K562 (cell line): ENCODE results near the gene REEP2. TPM values are rescaled to one million over a fixed set of nuclear protein-coding genes. Genes with fewer than 3 reads are reported as not detected.
A peak's percentile ranks its signal among the peaks of the same experiment; 100 is the strongest.

ENCODE experiments used
- BHLHE40 ChIP-seq: IDR thresholded peaks from 2 replicates; pipeline ENCODE4 v1.6.1; 2011; ENCODE audit warnings: low read length, improper control_type of control experiment
- E2F3 ChIP-seq: fragments of 250-450 bp; sonication (Bioruptor Pico); IDR thresholded peaks from 2 replicates; pipeline ENCODE4 v1.4.0; 2020; ENCODE audit warnings: mild to moderate bottlenecking
- ILF3 ChIP-seq: fragments of 450-650 bp; IDR thresholded peaks from 2 replicates; pipeline ENCODE4 v1.6.1; 2018; ENCODE audit warnings: antibody characterized with exemption, mild to moderate bottlenecking, moderate library complexity, borderline replicate concordance
- KLF1 ChIP-seq: fragments of 450-650 bp; IDR thresholded peaks from 2 replicates; pipeline ENCODE4 v1.6.1; 2016; ENCODE audit warnings: missing genetic modification characterization, missing compliant biosample characterization
- L3MBTL2 ChIP-seq: fragments of 450-650 bp; IDR thresholded peaks from 2 replicates; pipeline ENCODE4 v1.6.1; 2016; ENCODE audit warnings: mild to moderate bottlenecking, moderate library complexity
- NRF1 ChIP-seq, 2 experiments: fragments of 450-650 bp; IDR thresholded peaks in 1 of 2; conservative IDR thresholded peaks in 1 of 2; 2 replicates each; pipeline ENCODE4 v1.6.1; 2014; ENCODE audit warnings: mild to moderate bottlenecking in 2 of 2
- TAF9B ChIP-seq: fragments of 450-650 bp; IDR thresholded peaks from 2 replicates; pipeline ENCODE4 v1.6.1; 2018; ENCODE audit warnings: mild to moderate bottlenecking; ENCODE audit not compliant: partially characterized antibody
- ZFP36 ChIP-seq: fragments of 150-350 bp; IDR thresholded peaks from 2 replicates; pipeline ENCODE4 v1.6.1; 2018; ENCODE audit warnings: low read length, low read depth; ENCODE audit not compliant: partially characterized antibody
- ZNF12 ChIP-seq: sonication (generic); formaldehyde crosslinking; IDR thresholded peaks from 2 replicates; pipeline ENCODE4 v1.4.0; 2020; ENCODE audit warnings: mild to moderate bottlenecking, missing genetic modification reagents
- polyA plus RNA-seq, 8 experiments: library from polyadenylated mRNA; depleted of rRNA in 4 of 8; stranded (reverse) in 5 of 8; unstranded in 3 of 8; fragments of >200 nt; fragmentation: Nextera tagmentation in 2 of 8; fragmentation: Illumina TruSeq in 1 of 8; extraction: Ambion mirVana in 2 of 8; extraction: Trizol in 1 of 8; gene quantifications; 2 replicates each; pipeline versions ENCODE4 v1.2.1 to v1.2.3, GENCODE V29; 2011 to 2014; ENCODE audit warnings: inconsistent platforms in 1 of 8, missing spikeins in 1 of 8
- total RNA-seq, 7 experiments: library from RNA; depleted of rRNA in 6 of 7; stranded (reverse); fragments of >200 nt in 6 of 7; fragmentation: Illumina TruSeq in 2 of 7; extraction: Trizol in 2 of 7; gene quantifications; 2 replicates each; pipeline versions ENCODE4 v1.2.1 to v1.2.3, GENCODE V29; 2011 to 2021; ENCODE audit warnings: low replicate concordance in 1 of 7
- TF ChIP-seq, protein P1 (sequence below): fragments of 200-600 bp; sonication (generic); IDR thresholded peaks from one replicate; pipeline ENCODE4 v1.6.1; 2012; ENCODE audit warnings: mild to moderate bottlenecking, low read depth, low read length, inconsistent platforms
- TF ChIP-seq, protein P2 (sequence below): fragments of 200-800 bp; sonication (Bioruptor generic); IDR thresholded peaks from 2 replicates; pipeline ENCODE4 v1.6.1; 2016; ENCODE audit warnings: missing genetic modification characterization, missing compliant biosample characterization

Gene REEP2
- total and polyA plus RNA-seq, 9 of the 15 experiments (the other 6 are each of a cell fraction or from before 2014, with no cell fraction given) = 0.03 to 1.1 (median 0.12) TPM; not detected in 1

DNA sequence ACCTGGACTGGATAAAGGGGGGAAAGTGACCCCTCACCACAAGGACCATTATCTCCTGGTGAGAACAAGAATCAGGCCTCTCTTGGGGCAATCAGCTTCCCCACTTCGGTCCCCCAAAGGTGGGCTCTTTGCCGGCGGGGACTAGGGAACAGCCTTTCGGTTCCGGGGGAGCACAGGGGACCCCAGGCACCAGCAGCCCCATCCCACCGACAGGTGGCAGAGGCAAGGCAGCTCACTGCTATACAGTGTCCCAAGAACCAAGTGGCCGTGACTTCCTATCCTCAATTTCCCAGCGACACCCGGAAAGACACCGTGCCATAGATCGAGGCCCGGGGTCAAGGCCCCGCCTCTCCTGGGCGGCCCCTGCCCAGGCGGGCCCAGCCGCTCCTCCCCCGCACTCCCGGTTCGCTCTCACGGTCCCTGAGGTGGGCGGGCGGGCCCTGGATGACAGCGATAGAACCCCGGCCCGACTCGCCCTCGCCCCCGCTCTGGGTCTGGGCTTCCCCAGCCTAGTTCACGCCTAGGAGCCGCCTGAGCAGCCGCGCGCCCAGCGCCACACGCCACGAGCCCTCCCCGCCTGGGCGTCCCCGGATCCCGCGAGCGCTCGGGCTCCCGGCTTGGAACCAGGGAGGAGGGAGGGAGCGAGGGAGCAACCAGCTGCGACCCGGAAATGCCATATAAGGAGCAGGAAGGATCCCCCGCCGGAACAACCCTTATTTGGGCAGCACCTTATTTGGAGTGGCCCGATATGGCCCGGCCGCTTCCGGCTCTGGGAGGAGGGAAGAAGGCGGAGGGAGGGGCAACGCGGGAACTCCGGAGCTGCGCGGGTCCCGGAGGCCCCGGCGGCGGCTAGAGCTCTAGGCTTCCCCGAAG, 25.8 kb downstream of the REEP2 start (continued):
- TF ChIP-seq ZFP36 = peak; percentile 98
- peak; percentile 71; the same call in 1 of the 2 replicates for TF ChIP-seq BHLHE40
- TF ChIP-seq ZNF12 (CRISPR knock-in tag) = no peak
- TF ChIP-seq TAF9B = peak; percentile 65
- TF ChIP-seq NRF1 (conservative IDR thresholded peaks at IDR 0.05 in 1 of 2, IDR thresholded peaks at IDR 0.05 in 1 of 2) = peak; percentile 84 to 86
- TF ChIP-seq, protein P1, sequence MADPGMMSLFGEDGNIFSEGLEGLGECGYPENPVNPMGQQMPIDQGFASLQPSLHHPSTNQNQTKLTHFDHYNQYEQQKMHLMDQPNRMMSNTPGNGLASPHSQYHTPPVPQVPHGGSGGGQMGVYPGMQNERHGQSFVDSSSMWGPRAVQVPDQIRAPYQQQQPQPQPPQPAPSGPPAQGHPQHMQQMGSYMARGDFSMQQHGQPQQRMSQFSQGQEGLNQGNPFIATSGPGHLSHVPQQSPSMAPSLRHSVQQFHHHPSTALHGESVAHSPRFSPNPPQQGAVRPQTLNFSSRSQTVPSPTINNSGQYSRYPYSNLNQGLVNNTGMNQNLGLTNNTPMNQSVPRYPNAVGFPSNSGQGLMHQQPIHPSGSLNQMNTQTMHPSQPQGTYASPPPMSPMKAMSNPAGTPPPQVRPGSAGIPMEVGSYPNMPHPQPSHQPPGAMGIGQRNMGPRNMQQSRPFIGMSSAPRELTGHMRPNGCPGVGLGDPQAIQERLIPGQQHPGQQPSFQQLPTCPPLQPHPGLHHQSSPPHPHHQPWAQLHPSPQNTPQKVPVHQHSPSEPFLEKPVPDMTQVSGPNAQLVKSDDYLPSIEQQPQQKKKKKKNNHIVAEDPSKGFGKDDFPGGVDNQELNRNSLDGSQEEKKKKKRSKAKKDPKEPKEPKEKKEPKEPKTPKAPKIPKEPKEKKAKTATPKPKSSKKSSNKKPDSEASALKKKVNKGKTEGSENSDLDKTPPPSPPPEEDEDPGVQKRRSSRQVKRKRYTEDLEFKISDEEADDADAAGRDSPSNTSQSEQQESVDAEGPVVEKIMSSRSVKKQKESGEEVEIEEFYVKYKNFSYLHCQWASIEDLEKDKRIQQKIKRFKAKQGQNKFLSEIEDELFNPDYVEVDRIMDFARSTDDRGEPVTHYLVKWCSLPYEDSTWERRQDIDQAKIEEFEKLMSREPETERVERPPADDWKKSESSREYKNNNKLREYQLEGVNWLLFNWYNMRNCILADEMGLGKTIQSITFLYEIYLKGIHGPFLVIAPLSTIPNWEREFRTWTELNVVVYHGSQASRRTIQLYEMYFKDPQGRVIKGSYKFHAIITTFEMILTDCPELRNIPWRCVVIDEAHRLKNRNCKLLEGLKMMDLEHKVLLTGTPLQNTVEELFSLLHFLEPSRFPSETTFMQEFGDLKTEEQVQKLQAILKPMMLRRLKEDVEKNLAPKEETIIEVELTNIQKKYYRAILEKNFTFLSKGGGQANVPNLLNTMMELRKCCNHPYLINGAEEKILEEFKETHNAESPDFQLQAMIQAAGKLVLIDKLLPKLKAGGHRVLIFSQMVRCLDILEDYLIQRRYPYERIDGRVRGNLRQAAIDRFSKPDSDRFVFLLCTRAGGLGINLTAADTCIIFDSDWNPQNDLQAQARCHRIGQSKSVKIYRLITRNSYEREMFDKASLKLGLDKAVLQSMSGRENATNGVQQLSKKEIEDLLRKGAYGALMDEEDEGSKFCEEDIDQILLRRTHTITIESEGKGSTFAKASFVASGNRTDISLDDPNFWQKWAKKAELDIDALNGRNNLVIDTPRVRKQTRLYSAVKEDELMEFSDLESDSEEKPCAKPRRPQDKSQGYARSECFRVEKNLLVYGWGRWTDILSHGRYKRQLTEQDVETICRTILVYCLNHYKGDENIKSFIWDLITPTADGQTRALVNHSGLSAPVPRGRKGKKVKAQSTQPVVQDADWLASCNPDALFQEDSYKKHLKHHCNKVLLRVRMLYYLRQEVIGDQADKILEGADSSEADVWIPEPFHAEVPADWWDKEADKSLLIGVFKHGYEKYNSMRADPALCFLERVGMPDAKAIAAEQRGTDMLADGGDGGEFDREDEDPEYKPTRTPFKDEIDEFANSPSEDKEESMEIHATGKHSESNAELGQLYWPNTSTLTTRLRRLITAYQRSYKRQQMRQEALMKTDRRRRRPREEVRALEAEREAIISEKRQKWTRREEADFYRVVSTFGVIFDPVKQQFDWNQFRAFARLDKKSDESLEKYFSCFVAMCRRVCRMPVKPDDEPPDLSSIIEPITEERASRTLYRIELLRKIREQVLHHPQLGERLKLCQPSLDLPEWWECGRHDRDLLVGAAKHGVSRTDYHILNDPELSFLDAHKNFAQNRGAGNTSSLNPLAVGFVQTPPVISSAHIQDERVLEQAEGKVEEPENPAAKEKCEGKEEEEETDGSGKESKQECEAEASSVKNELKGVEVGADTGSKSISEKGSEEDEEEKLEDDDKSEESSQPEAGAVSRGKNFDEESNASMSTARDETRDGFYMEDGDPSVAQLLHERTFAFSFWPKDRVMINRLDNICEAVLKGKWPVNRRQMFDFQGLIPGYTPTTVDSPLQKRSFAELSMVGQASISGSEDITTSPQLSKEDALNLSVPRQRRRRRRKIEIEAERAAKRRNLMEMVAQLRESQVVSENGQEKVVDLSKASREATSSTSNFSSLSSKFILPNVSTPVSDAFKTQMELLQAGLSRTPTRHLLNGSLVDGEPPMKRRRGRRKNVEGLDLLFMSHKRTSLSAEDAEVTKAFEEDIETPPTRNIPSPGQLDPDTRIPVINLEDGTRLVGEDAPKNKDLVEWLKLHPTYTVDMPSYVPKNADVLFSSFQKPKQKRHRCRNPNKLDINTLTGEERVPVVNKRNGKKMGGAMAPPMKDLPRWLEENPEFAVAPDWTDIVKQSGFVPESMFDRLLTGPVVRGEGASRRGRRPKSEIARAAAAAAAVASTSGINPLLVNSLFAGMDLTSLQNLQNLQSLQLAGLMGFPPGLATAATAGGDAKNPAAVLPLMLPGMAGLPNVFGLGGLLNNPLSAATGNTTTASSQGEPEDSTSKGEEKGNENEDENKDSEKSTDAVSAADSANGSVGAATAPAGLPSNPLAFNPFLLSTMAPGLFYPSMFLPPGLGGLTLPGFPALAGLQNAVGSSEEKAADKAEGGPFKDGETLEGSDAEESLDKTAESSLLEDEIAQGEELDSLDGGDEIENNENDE = no peak
- TF ChIP-seq, protein P2, sequence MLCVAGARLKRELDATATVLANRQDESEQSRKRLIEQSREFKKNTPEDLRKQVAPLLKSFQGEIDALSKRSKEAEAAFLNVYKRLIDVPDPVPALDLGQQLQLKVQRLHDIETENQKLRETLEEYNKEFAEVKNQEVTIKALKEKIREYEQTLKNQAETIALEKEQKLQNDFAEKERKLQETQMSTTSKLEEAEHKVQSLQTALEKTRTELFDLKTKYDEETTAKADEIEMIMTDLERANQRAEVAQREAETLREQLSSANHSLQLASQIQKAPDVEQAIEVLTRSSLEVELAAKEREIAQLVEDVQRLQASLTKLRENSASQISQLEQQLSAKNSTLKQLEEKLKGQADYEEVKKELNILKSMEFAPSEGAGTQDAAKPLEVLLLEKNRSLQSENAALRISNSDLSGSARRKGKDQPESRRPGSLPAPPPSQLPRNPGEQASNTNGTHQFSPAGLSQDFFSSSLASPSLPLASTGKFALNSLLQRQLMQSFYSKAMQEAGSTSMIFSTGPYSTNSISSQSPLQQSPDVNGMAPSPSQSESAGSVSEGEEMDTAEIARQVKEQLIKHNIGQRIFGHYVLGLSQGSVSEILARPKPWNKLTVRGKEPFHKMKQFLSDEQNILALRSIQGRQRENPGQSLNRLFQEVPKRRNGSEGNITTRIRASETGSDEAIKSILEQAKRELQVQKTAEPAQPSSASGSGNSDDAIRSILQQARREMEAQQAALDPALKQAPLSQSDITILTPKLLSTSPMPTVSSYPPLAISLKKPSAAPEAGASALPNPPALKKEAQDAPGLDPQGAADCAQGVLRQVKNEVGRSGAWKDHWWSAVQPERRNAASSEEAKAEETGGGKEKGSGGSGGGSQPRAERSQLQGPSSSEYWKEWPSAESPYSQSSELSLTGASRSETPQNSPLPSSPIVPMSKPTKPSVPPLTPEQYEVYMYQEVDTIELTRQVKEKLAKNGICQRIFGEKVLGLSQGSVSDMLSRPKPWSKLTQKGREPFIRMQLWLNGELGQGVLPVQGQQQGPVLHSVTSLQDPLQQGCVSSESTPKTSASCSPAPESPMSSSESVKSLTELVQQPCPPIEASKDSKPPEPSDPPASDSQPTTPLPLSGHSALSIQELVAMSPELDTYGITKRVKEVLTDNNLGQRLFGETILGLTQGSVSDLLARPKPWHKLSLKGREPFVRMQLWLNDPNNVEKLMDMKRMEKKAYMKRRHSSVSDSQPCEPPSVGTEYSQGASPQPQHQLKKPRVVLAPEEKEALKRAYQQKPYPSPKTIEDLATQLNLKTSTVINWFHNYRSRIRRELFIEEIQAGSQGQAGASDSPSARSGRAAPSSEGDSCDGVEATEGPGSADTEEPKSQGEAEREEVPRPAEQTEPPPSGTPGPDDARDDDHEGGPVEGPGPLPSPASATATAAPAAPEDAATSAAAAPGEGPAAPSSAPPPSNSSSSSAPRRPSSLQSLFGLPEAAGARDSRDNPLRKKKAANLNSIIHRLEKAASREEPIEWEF = no peak
- TF ChIP-seq E2F3 (CRISPR knock-in tag) = peak; percentile 56; the same call in 1 of the 2 replicates
- peak; percentile 100 for TF ChIP-seq KLF1
- TF ChIP-seq ILF3 = no peak
- peak; percentile 84 for TF ChIP-seq L3MBTL2
